ENCODE measurements around the gene TNIP2.
A peak's percentile ranks its signal among the peaks of the same experiment; 100 is the strongest.
"Not testable (repeated sequence)": the region's sequence is repeated elsewhere in the genome, so short reads cannot be mapped to it uniquely, and the experiment has no call there.

Gene TNIP2

DNA sequence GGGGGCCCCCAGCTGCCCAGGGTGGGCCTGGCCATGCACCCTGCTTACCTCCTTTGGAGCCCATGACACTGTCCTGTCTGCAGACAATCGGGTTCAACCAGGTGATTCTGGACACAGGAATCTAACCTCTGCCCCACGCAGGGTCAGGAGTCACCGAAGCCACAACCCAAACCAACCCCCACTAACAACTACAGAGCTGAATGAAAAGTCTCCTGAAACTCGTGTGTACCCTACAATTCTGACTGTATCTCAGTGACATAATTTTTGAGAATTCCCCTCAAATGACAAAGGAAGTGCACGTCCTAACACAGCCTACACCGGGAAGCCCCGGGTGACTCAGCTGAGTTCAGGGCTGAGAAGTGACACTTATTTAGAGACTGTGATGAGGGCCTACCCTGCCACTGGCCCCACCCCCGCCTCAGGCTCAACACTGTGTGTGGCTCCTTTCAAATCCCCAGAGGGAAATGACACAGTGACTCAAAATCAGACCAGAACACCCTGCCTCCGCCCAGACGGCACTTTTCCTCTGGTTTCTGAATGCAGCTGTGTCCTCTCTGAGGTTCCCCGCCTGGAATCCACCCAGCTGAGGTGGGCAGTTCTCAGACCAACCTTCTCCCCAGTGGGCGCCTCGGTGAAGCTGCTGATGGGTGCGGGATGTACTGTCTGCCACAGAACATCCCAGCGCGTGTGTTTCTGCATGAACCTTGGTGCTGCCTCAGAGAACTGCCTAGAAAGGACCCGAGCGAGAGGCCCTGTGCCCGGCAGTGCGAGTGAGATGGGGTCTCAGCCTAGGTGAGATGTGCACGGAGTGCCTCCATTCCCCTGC lies 9.9 kb downstream of the TNIP2 start:
- Mint-ChIP-seq H3K27ac (peak overlapping the region; percentile 90), H3K4me3 (peak overlapping the region; percentile 55), H3K27me3 (no peaks in the 10 kb centered on the region), H3K4me1 (peaks cover 61% of the 10 kb centered on the region), H3K9me3 (no peaks in the 10 kb centered on the region), H3K36me3 (ENCODE audit: low read depth) (peaks cover 43% of the 10 kb centered on the region)
- DNase-seq, result peak; percentile 91
- ATAC-seq, result peak; percentile 99

DNA sequence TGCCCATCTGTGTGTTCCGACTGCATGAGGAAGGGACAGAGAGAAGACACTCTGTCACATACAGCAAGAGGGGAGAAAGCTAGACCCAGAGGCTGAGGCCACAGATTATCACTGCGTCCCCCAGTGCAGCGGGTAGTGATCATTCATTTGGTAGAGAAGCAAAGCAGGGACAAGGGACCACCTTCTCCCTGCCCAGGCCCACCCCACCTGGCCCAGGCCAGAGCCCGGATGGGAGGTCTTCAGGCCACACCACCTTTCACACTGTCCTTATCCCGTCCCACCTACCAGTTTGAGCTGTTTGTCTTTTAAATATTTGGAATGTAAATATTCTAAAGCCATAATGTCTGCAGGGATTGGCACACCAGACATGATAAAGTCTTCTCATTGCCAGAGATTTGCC lies 10.6 kb downstream of the TNIP2 start:
- no peak for ATAC-seq
- Mint-ChIP-seq H3K4me1 (peaks cover 58% of the 10 kb centered on the region), H3K36me3 (ENCODE audit: low read depth) (peaks cover 46% of the 10 kb centered on the region), H3K4me3 (peak overlapping the region; percentile 12), H3K27me3 (no peaks in the 10 kb centered on the region), H3K9me3 (no peaks in the 10 kb centered on the region), H3K27ac (peak overlapping the region; percentile 90)
- DNase-seq, result no peak

DNA sequence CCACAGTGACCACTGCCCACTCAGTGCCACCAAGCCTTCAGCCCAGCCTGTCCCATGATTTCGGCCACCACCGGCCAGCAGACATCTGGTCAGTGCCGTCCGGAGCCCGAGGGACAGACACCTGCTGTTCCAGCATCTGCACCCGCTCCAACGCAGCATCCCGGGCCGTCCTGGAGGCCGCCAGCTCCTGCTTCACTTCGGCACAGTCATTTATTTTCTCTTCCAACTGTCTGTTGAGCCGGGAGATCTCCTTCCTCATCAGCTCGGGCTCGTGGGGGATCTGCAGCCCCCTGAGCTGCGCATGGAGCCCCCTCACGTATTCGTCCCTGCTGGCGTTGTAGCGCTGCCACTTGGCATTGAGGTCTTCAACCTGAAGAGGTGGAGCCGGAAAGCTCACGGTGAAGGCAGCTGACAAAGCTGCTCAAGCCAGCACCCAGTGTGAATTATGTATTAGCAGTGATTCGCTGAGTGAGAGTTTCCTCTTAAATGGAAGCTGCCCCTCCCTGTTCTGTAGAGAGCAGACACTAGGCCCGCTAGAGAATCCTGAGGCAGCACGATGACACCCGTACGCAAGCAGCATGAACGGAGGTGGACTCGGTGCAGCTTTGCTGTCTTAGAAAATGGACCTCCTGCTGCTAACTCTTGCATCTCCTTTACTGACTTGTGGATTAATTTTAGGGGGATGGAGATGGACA lies 11.4 kb downstream of the TNIP2 start:
- Mint-ChIP-seq H3K27ac (peak overlapping the region; percentile 90), H3K27me3 (no peaks in the 10 kb centered on the region), H3K9me3 (no peaks in the 10 kb centered on the region), H3K4me3 (no peak overlapping the region), H3K36me3 (ENCODE audit: low read depth) (peaks cover 45% of the 10 kb centered on the region), H3K4me1 (peaks cover 55% of the 10 kb centered on the region)
- ATAC-seq, result no peak
- DNase-seq, result no peak

DNA sequence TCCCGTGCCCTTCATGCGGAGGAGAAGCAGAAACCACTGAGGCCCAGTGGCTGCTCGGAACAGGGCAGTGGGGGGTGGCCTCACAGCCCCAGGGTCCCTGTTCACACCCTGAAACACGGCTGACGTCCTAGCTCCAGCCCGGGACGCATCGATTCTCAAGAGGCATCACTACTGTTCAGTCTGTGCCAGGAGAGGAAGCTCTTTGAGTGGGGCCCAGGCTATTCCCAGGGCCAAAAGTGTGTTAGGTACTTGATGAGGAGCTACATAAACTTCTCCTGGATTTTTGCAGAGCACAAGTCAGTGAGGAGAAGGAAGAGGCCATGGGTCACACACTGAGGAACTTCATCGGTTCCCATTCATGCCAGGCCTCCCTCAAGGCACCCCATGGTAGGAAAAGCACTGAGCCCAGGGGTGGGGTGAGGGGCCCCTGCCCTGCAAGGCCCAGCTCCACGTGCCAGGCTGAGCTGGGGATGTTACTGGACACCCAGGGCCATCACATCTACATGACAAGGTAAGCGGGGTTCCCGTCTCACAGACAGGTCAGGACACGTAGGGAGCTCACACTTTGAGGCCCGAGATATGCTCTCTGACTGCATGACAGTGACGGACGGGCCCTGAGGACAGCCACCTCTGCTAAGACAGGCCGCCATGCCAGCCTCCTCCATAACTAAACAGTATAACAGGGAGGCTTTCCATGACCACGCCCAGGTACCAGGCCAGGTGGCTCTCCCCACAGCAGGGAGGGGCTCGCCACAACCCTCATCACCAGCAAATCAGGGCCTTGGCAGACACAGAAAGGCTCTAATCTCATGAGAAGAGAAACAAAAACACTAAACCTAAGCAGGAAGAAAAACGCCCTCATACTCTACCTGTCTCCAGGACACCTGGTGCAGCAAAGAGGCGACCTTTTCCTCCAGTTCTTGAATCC lies 12.4 kb downstream of the TNIP2 start:
- Mint-ChIP-seq H3K4me3 (no peak overlapping the region), H3K36me3 (ENCODE audit: low read depth) (peaks cover 45% of the 10 kb centered on the region)

DNA sequence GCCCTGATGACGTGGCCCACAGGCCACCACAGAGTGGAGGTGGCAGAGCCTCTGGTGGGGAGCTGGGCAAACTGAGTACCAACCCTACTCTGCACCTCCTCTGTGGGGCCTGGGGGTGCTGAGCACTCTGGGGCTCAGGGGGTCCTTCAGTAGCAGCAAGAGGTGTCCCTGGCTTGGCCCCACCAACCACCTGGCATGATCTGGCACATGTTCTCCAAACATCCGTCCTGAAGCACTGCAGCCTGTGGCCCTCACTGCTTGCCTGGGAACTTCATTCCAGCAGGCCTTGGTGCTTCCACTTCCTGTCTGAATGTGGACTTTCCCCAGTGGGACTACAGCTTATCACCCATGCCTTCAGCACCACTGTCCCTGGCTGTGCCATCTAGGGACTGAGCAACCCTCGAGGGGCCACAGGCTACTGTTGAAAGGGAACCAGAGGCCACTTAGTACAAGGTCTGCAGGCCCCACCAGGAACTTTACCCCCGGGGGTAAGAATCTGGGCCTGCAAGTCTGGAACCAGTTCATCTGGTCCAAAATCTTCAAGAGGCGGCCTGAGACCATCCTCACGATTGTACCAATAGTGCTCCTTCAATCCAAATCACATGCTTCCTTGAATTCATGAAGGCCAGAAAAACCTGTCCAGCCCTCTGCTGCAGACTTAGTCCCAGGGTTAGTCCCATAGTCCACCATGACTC lies 13.2 kb downstream of the TNIP2 start:
- peaks cover 48% of the 10 kb centered on the region for H3K36me3 Mint-ChIP-seq (ENCODE audit: low read depth)
- H3K4me1 Mint-ChIP-seq, result peaks cover 40% of the 10 kb centered on the region
- DNase-seq (no peak), ATAC-seq (no peak)
- H3K4me3 Mint-ChIP-seq, result no peak overlapping the region
- no peaks in the 10 kb centered on the region for H3K9me3 Mint-ChIP-seq
- H3K27me3 Mint-ChIP-seq, result no peaks in the 10 kb centered on the region
- H3K27ac Mint-ChIP-seq, result peak overlapping the region; percentile 55

More for the DNA sequence above, 12.4 kb downstream of the TNIP2 start:
- no peak for ATAC-seq
- Mint-ChIP-seq H3K9me3 (no peaks in the 10 kb centered on the region), H3K27me3 (no peaks in the 10 kb centered on the region), H3K27ac (peak overlapping the region; percentile 55), H3K4me1 (peaks cover 46% of the 10 kb centered on the region)
- DNase-seq, result no peak

DNA sequence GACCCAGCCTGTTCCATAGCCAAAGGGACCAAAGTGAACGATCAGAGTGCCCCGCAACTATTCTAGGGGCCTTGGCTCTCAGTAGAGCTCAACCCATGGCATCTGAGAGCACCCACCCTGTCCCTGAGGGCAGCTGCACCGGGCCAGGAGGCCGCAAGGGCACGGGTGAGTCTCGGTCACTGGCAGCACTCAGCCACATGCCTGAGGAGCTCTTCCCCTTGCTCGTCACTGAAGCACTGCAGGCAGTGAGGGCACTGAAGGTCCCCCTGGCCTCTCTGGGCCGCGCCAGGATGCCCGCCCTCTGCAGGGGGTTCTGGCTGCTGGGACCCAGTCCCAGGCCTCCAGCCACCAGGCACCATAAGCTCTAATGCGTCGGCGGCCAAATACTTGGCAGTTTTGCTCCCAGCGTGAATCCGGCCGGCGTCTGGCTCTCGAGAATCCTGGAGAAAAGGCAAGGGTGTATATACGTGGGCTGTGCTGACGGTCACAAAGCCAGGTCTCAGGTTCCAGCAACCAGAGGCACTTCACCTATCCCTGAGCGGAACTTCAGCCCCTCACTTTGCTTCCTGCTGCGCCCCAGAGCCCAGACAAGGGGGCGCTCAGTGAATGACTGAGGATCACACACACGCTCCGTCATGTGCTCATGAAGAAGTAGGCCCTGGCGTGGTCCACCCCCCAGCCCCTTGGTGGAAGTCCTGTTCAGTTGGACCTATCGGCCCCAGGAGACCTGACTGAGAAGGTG lies 13.9 kb downstream of the TNIP2 start:
- ATAC-seq (no peak), DNase-seq (no peak)
- Mint-ChIP-seq H3K36me3 (ENCODE audit: low read depth) (peaks cover 41% of the 10 kb centered on the region), H3K4me3 (no peak overlapping the region), H3K4me1 (peaks cover 33% of the 10 kb centered on the region), H3K27me3 (no peaks in the 10 kb centered on the region), H3K27ac (peak overlapping the region; percentile 55), H3K9me3 (no peaks in the 10 kb centered on the region)

DNA sequence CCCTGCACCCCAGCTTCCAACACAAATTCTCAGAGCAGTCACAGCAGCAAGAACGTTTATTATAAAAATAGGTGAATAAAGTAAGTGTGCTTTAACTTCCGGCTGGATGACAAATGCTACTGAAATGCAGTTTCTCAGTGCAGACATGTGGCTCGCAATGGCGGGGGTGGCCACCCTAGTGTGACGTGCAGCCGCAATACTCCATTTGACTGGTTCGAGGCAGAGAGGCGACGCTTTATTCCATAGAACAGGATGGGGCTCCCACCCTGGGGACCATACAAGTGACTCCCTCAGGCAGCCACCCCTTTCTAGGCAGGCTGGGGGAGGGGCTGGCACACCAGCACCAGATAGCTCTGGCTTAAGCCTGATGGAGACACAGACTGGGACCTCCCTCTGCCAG lies 14.5 kb downstream of the TNIP2 start:
- Mint-ChIP-seq H3K9me3 (peaks cover 3% of the 10 kb centered on the region), H3K4me1 (peaks cover 27% of the 10 kb centered on the region), H3K27me3 (no peaks in the 10 kb centered on the region), H3K4me3 (no peak overlapping the region), H3K36me3 (ENCODE audit: low read depth) (peaks cover 37% of the 10 kb centered on the region), H3K27ac (no peak overlapping the region)
- DNase-seq (no peak), ATAC-seq (no peak)

DNA sequence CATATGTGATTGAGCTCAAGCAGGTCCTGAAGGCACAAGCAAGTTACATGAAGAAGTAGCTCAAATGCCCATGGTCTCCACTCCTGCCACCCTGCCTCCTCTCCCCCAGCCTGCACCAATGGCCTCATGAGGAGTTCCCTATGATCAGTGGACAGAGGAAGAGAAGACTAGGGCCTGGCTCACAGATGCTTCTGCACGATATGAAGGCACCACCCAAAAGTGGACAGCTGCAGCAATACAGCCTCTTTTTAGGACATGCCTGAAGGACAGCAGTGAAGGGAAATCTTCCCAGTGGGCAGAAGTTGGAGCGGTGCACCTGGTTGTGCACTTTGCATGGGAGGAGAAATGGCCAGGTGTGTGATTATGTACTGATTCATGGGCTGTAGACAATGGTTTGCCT lies 17.8 kb downstream of the TNIP2 start:
- Mint-ChIP-seq H3K9me3 (peaks cover 19% of the 10 kb centered on the region), H3K36me3 (ENCODE audit: low read depth) (peaks cover 28% of the 10 kb centered on the region)
- H3K4me3 Mint-ChIP-seq, DNase-seq, H3K27me3 Mint-ChIP-seq, H3K27ac Mint-ChIP-seq, ATAC-seq, H3K4me1 Mint-ChIP-seq: not testable (repeated sequence)

DNA sequence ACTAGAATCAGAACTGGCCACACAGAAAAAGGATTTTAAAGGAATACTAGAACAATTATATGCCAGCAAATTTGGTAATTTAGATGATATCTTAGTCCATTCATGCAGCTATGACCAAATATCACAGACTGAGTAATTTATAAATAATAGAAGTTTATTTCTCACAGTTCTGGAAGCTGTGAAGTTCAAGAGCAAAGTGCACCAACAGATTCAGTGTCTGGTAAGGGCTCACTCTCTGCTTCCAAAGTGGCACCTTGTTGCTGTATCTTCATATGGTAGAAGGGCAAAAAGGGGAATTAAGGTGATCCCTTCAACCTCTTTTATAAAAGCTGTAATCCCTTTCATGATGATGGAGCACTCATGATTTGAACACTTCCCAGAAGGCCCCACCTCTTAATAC lies 20.3 kb downstream of the TNIP2 start:
- DNase-seq (no peak), ATAC-seq (no peak)
- peaks cover 5% of the 10 kb centered on the region for H3K4me1 Mint-ChIP-seq
- peaks cover 34% of the 10 kb centered on the region for H3K36me3 Mint-ChIP-seq (ENCODE audit: low read depth)
- H3K9me3 Mint-ChIP-seq, result peaks cover 19% of the 10 kb centered on the region
- H3K27me3 Mint-ChIP-seq, result no peaks in the 10 kb centered on the region
- no peak overlapping the region for H3K27ac Mint-ChIP-seq
- no peak overlapping the region for H3K4me3 Mint-ChIP-seq

DNA sequence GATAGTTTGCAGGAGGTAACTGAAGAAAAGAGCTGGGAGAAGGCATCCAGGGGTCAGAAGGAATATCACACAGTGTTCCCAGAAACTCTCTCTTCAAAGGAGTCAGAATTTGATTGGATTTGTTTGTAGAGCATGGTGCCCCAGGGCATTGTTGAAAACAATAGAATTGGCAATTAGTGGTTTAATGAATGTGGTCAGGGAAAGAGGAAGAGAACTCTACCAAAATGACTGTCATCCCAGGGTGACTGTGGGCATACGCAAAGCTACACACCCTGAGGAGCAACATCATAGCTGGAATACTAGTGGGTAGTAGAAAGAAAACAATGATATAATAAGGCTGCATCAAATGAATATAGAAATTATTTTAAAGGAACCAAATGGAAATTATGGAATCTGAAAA lies 21.5 kb downstream of the TNIP2 start:
- Mint-ChIP-seq H3K9me3 (peaks cover 19% of the 10 kb centered on the region), H3K4me3 (no peak overlapping the region), H3K36me3 (ENCODE audit: low read depth) (peaks cover 31% of the 10 kb centered on the region), H3K4me1 (peaks cover 5% of the 10 kb centered on the region), H3K27ac (no peak overlapping the region), H3K27me3 (no peaks in the 10 kb centered on the region)
- no peak for DNase-seq
- no peak for ATAC-seq

DNA sequence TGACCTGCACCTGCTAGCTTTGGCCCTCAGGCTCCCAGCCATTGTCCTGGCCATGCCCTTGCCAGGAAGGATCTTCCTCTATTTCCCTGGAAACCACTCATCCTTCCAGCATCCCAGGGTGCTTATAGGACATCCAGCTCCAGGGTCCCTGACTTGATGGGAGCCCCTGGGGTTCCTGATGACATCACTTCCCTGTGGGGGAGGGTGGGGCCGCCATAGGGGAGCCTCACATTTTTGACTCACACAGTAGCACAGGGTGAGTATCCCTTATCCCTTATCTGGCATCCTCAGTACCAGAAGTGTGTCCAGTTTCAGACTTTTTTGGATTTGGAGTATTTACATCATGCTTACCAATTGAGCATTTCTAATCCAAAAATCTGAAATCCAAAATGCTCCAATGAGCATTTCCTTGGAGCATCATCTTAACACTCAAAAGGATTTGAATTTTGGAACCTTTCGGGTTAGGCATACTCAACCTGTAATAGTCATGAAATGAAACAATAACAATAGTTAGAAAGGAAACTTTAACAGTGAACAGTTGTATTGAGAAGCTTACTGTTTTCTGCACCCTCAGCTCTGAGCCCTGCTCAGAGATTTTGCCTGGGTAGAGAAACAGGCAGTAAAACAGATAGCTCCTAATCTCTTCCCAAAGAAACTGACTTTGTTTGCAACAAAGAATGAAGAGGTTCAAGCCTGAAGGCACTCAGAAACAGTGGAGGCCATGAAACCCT lies 22.1 kb downstream of the TNIP2 start:
- no peak overlapping the region for H3K4me3 Mint-ChIP-seq

DNA sequence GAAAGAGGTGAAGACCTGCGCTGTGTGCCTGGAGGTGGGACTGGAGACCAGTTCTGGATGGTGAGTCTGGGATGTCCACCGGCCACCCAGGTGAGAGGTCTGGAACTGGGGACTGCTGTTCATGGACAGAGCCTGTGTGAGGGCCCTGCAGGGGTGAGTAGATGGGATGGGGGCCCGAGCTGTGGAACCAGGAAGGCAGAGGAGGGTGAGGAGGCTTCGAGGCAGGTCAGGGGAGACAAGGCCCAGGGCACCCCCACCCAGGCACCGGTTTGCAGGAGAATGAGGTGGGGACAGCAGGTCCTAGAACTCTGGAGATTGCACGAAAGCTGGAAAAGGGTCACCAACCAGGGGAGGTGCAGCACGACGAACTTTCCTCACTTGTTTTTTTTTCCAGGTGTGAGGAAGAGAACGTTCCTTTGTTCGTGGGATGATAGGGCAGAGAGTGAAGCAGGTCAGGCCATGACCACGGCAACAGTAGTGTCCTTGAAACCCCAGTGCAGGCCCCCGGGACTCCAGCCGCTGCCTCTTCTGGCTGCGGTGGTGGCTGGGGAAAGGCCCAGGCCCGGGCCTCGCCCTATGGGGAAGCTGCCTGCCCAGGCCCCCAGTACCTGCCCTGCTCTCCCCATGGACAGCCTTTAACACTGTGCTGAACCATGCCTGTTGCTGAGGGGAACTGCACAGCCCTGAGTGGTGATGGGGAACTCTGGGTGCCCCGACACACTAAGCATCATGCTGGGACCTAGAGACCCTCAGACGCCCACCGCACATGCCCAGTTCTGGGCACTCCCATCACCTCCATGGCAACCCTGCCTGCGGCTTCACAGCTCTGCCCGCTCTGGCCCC lies 22.9 kb downstream of the TNIP2 start:
- Mint-ChIP-seq H3K27me3 (no peaks in the 10 kb centered on the region), H3K4me1 (peaks cover 5% of the 10 kb centered on the region), H3K36me3 (ENCODE audit: low read depth) (peaks cover 32% of the 10 kb centered on the region), H3K27ac (peak overlapping the region; percentile 26), H3K9me3 (peaks cover 19% of the 10 kb centered on the region), H3K4me3 (no peak overlapping the region)
- DNase-seq, result no peak
- ATAC-seq, result no peak

More for the DNA sequence above, 22.1 kb downstream of the TNIP2 start:
- H3K9me3 Mint-ChIP-seq, result peaks cover 19% of the 10 kb centered on the region
- peaks cover 33% of the 10 kb centered on the region for H3K36me3 Mint-ChIP-seq (ENCODE audit: low read depth)
- peaks cover 5% of the 10 kb centered on the region for H3K4me1 Mint-ChIP-seq
- DNase-seq, result no peak
- H3K27ac Mint-ChIP-seq, result no peak overlapping the region
- ATAC-seq, result no peak
- H3K27me3 Mint-ChIP-seq, result no peaks in the 10 kb centered on the region
